H9 (cell line): ENCODE measurements around the gene SMARCD2. TPM values are rescaled to one million over a fixed set of nuclear protein-coding genes. Genes with fewer than 3 reads are reported as not detected.
"Not testable (repeated sequence)": the region's sequence is repeated elsewhere in the genome, so short reads cannot be mapped to it uniquely, and the experiment has no call there.

ENCODE experiments used
- DNase-seq: peaks from one replicate; pipeline ENCODE4 v3.0.0-alpha.2; 2017
- H2AFZ ChIP-seq: one replicate; pipeline ENCODE4 v1.6.1; 2013; ENCODE audit warnings: mild to moderate bottlenecking, low read length, control low read depth, moderate library complexity
- H2AK5ac ChIP-seq: 2 replicates; pipeline ENCODE4 v1.6.1; 2013; ENCODE audit warnings: low read length, control low read depth, mixed read lengths; ENCODE audit not compliant: insufficient read length
- H2BK120ac ChIP-seq: one replicate; pipeline ENCODE4 v1.6.1; 2013; ENCODE audit warnings: low read depth, mild to moderate bottlenecking, low read length, control low read depth, inconsistent platforms; ENCODE audit not compliant: poor library complexity, severe bottlenecking
- H2BK12ac ChIP-seq: 2 replicates; pipeline ENCODE4 v1.6.1; 2013; ENCODE audit warnings: low read length, control low read depth, mixed read lengths, low read depth; ENCODE audit not compliant: insufficient read length
- H2BK15ac ChIP-seq: 2 replicates; pipeline ENCODE4 v1.6.1; 2013; ENCODE audit warnings: low read depth, low read length, control low read depth
- H2BK20ac ChIP-seq: one replicate; pipeline ENCODE4 v1.6.1; 2013; ENCODE audit warnings: low read depth, mild to moderate bottlenecking, low read length, control low read depth, inconsistent platforms; ENCODE audit not compliant: poor library complexity, severe bottlenecking
- H2BK5ac ChIP-seq: 2 replicates; pipeline ENCODE4 v1.6.1; 2013; ENCODE audit warnings: low read length, control low read depth, mixed read lengths; ENCODE audit not compliant: insufficient read length
- H3K14ac ChIP-seq: 2 replicates; pipeline ENCODE4 v1.6.1; 2013; ENCODE audit warnings: low read length, control low read depth; ENCODE audit not compliant: insufficient read depth
- H3K18ac ChIP-seq: 2 replicates; pipeline ENCODE4 v1.6.1; 2013; ENCODE audit warnings: low read depth, mild to moderate bottlenecking, mixed read lengths, low read length, control low read depth; ENCODE audit not compliant: insufficient read length
- H3K23ac ChIP-seq: 2 replicates; pipeline ENCODE4 v1.6.1; 2013; ENCODE audit warnings: low read length, control low read depth, mixed read lengths, low read depth; ENCODE audit not compliant: insufficient read length
- H3K23me2 ChIP-seq: 2 replicates; pipeline ENCODE4 v1.6.1; 2013; ENCODE audit warnings: low read depth, mild to moderate bottlenecking, mixed read lengths, low read length, control low read depth; ENCODE audit not compliant: insufficient read length, poor library complexity, severe bottlenecking
- H3K27ac ChIP-seq: 2 replicates; pipeline ENCODE4 v1.5.1; 2013; ENCODE audit warnings: low read length, control low read depth, mixed read lengths, low read depth; ENCODE audit not compliant: insufficient read length
- H3K27me3 ChIP-seq: 2 replicates; pipeline ENCODE4 v1.6.1; 2013; ENCODE audit warnings: low read length, control low read depth, inconsistent platforms; ENCODE audit not compliant: insufficient read depth
- H3K4ac ChIP-seq: 2 replicates; pipeline ENCODE4 v1.6.1; 2013; ENCODE audit warnings: low read depth, mild to moderate bottlenecking, control low read depth, inconsistent platforms, low read length, moderate library complexity
- H3K4me1 ChIP-seq: 2 replicates; pipeline ENCODE4 v1.6.1; 2013; ENCODE audit warnings: low read length, control low read depth, inconsistent platforms; ENCODE audit not compliant: insufficient read depth
- H3K4me2 ChIP-seq: 2 replicates; pipeline ENCODE4 v1.6.1; 2013; ENCODE audit warnings: low read length, control low read depth, mixed read lengths; ENCODE audit not compliant: insufficient read length, insufficient read depth
- H3K56ac ChIP-seq: 2 replicates; pipeline ENCODE4 v1.6.1; 2013; ENCODE audit warnings: low read depth, mild to moderate bottlenecking, mixed read lengths, low read length, control low read depth; ENCODE audit not compliant: insufficient read length
- H3K79me1 ChIP-seq: 2 replicates; pipeline ENCODE4 v1.6.1; 2013; ENCODE audit warnings: low read depth, mild to moderate bottlenecking, moderate library complexity, low read length, control low read depth, inconsistent platforms; ENCODE audit not compliant: insufficient read depth, poor library complexity, severe bottlenecking
- H3K79me2 ChIP-seq: 2 replicates; pipeline ENCODE4 v1.6.1; 2013; ENCODE audit warnings: low read length, control low read depth, inconsistent platforms; ENCODE audit not compliant: insufficient read depth
- H3K9ac ChIP-seq: 2 replicates; pipeline ENCODE4 v1.6.1; 2013; ENCODE audit warnings: low read length, control low read depth, mixed read lengths; ENCODE audit not compliant: insufficient read length; ENCODE audit errors: extremely low read depth
- H3K9me3 ChIP-seq: one replicate; pipeline ENCODE4 v1.6.1; 2013; ENCODE audit warnings: low read depth, low read length, inconsistent platforms; ENCODE audit not compliant: control insufficient read depth
- H3T11ph ChIP-seq: one replicate; pipeline ENCODE4 v1.6.1; 2013; ENCODE audit warnings: mild to moderate bottlenecking, low read length, control low read depth, inconsistent platforms
- H4K20me1 ChIP-seq: one replicate; pipeline ENCODE4 v1.6.1; 2013; ENCODE audit not compliant: control insufficient read depth, insufficient read length, insufficient read depth
- H4K5ac ChIP-seq: 2 replicates; pipeline ENCODE4 v1.6.1; 2013; ENCODE audit warnings: low read depth, mild to moderate bottlenecking, mixed read lengths, low read length, control low read depth; ENCODE audit not compliant: insufficient read length
- H4K8ac ChIP-seq: replicated peaks from 2 replicates; pipeline ENCODE4 v1.6.1; 2013; ENCODE audit warnings: low read length, control low read depth, mixed read lengths, low read depth; ENCODE audit not compliant: insufficient read length
- H4K91ac ChIP-seq: 2 replicates; pipeline ENCODE4 v1.6.1; 2013; ENCODE audit warnings: low read depth, mild to moderate bottlenecking, moderate library complexity, mixed read lengths, low read length, control low read depth; ENCODE audit not compliant: insufficient read length
- H3K27ac Mint-ChIP-seq, 3 experiments: 2 replicates in 2 of 3; 3 replicates in 1 of 3; pipeline ENCODE4 v1.8.0; 2020 to 2021; ENCODE audit warnings: mixed read lengths in 3 of 3, mild to moderate bottlenecking in 1 of 3, moderate library complexity in 1 of 3
- H3K27me3 Mint-ChIP-seq: 2 replicates; pipeline ENCODE4 v1.8.0; 2021; ENCODE audit warnings: low read depth, mild to moderate bottlenecking, moderate library complexity, mixed read lengths
- H3K36me3 Mint-ChIP-seq, 3 experiments: 2 replicates in 2 of 3; 3 replicates in 1 of 3; pipeline ENCODE4 v1.8.0; 2020 to 2021; ENCODE audit warnings: low read depth in 3 of 3, mixed read lengths in 3 of 3; ENCODE audit not compliant: insufficient read depth in 1 of 3
- H3K4me1 Mint-ChIP-seq, 2 experiments: 2 replicates each; pipeline ENCODE4 v1.8.0; 2020; ENCODE audit warnings: mixed read lengths in 2 of 2
- H3K4me3 Mint-ChIP-seq, 2 experiments: 2 replicates in 1 of 2; 3 replicates in 1 of 2; pipeline ENCODE4 v1.8.0; 2020 to 2021; ENCODE audit warnings: mild to moderate bottlenecking in 2 of 2, mixed read lengths in 2 of 2, moderate library complexity in 1 of 2
- H3K9me3 Mint-ChIP-seq, 2 experiments: 2 replicates in 1 of 2; 3 replicates in 1 of 2; pipeline ENCODE4 v1.8.0; 2020; ENCODE audit warnings: mild to moderate bottlenecking in 2 of 2, mixed read lengths in 2 of 2, moderate library complexity in 1 of 2
- WGBS: extraction: QIAGEN DNeasy Blood & Tissue Kit; methylation state at CpG from one replicate; pipeline ENCODE4 v1.1.7; 2013; ENCODE audit warnings: missing lambda C conversion rate, low lambda C conversion rate, mixed read lengths; ENCODE audit not compliant: insufficient read length; ENCODE audit errors: extremely low coverage; 5-methylcytosine and 5-hydroxymethylcytosine counted together
- total RNA-seq: library from RNA; stranded (reverse); gene quantifications from 2 replicates; pipeline ENCODE4 v1.2.1, GENCODE V29; 2021
- TF ChIP-seq, protein P1 (sequence below): fragments of 200-600 bp; sonication (generic); conservative IDR thresholded peaks from 3 replicates; pipeline ENCODE4 v1.8.0; 2021; ENCODE audit warnings: antibody characterized with exemption, mild to moderate bottlenecking

The SMARCD2 gene
- total RNA-seq, 1 experiment from 2014 or later = 68.9 TPM

DNA sequence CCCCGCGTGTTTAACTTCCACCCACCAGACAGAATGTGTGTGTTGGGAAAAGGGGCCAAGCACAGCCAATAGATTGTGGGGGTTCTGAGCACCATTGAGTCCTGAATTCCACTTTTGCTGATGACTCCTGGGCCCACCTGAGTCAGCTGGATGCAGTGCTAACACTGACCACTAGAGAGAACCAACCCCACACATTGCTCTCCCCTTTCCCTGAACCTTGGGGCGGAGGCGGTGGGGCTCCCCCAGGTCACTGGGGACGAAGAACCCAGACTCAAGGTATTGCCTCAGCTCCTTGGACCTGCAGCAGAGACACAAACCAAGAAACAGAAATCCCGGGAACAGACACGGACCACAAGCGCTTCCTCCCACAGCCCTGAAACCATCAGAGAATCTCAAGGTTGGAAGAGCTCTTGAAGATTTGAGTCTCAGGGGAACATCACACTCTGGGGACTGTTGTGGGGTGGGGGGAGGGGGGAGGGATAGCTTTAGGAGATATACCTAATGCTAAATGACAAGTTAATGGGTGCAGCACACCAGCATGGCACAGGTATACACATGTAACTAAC lies 31.7 kb upstream of the SMARCD2 start:
- H3K4me3 Mint-ChIP-seq = not testable (repeated sequence)
- TF ChIP-seq, protein P1, sequence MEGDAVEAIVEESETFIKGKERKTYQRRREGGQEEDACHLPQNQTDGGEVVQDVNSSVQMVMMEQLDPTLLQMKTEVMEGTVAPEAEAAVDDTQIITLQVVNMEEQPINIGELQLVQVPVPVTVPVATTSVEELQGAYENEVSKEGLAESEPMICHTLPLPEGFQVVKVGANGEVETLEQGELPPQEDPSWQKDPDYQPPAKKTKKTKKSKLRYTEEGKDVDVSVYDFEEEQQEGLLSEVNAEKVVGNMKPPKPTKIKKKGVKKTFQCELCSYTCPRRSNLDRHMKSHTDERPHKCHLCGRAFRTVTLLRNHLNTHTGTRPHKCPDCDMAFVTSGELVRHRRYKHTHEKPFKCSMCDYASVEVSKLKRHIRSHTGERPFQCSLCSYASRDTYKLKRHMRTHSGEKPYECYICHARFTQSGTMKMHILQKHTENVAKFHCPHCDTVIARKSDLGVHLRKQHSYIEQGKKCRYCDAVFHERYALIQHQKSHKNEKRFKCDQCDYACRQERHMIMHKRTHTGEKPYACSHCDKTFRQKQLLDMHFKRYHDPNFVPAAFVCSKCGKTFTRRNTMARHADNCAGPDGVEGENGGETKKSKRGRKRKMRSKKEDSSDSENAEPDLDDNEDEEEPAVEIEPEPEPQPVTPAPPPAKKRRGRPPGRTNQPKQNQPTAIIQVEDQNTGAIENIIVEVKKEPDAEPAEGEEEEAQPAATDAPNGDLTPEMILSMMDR = peak; percentile 32; the same call in 1 of the 3 replicates

DNA sequence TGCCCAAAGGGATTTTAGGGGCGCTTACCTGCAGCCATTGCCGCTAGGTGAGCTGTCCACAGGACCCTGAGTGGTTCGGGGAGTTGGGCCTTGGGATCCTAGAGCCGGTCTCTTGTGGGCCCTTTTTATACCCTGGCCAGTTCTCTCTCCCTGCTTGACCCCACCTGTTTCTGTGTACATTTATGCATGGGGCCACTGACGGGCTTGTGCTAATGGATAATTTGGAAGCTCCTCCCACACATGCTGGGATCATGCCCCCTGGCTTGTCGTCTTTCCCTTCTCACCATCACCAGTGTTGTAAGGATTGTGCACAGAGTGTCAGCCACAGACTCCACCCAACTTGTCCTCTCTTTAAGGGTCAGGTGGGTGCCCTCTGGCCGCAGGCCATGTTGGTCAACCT lies 31.1 kb upstream of the SMARCD2 start, which contains the start of gene CSH2:
CSH2 (minus strand) TSS at position 101 of the 400 bp plus-strand sequence; CDS start at position 38, 63 bp downstream.
- not testable (repeated sequence) for H3K4me1 ChIP-seq, H4K5ac ChIP-seq, H3K27ac ChIP-seq, H3K36me3 Mint-ChIP-seq, H3K27me3 ChIP-seq, H2BK15ac ChIP-seq, H3K4me2 ChIP-seq, H3T11ph ChIP-seq, H3K4ac ChIP-seq, H4K20me1 ChIP-seq, H2BK12ac ChIP-seq, H4K8ac ChIP-seq, H3K4me3 Mint-ChIP-seq, H3K23ac ChIP-seq, H3K79me1 ChIP-seq, H2BK5ac ChIP-seq, H3K27me3 Mint-ChIP-seq, H3K9ac ChIP-seq, H2AFZ ChIP-seq, H3K4me1 Mint-ChIP-seq, H4K91ac ChIP-seq, H3K56ac ChIP-seq, H3K14ac ChIP-seq, DNase-seq, H2BK20ac ChIP-seq, H3K79me2 ChIP-seq, H3K9me3 Mint-ChIP-seq, H2BK120ac ChIP-seq, H3K9me3 ChIP-seq, H3K18ac ChIP-seq, H3K23me2 ChIP-seq, H2AK5ac ChIP-seq
- WGBS = no CpG with 5 or more reads among the region's 7 CpGs
- 0 out of 7 replicates have a peak within 1 kb of the TSS, but pooled peaks of 1 of the 3 experiments have one; percentile 86 for H3K27ac Mint-ChIP-seq

More for the DNA sequence above, 31.7 kb upstream of the SMARCD2 start:
- not testable (repeated sequence) for H3K9ac ChIP-seq, H3K27me3 ChIP-seq, H3K27me3 Mint-ChIP-seq, H3K23ac ChIP-seq, H3K79me2 ChIP-seq, H3K9me3 Mint-ChIP-seq, H4K5ac ChIP-seq, H3T11ph ChIP-seq, H4K91ac ChIP-seq, H3K79me1 ChIP-seq, H3K4me2 ChIP-seq, H3K4me1 ChIP-seq, H3K27ac ChIP-seq, H2BK5ac ChIP-seq, H4K8ac ChIP-seq, H3K23me2 ChIP-seq, H3K18ac ChIP-seq, H3K56ac ChIP-seq, H3K14ac ChIP-seq, H4K20me1 ChIP-seq, H2BK120ac ChIP-seq, H2AFZ ChIP-seq, H3K4me1 Mint-ChIP-seq, H3K4ac ChIP-seq, H3K9me3 ChIP-seq, H3K36me3 Mint-ChIP-seq, H2BK12ac ChIP-seq, H2BK15ac ChIP-seq, H2BK20ac ChIP-seq, H2AK5ac ChIP-seq
- 0 out of 7 replicates have a peak overlapping the region, but pooled peaks of 1 of the 3 experiments have one; percentile 86 for H3K27ac Mint-ChIP-seq
- DNase-seq = peak; percentile 42
- WGBS = no CpG with 5 or more reads among the region's 8 CpGs
